Posterior vena cava (tissue), 2 donors: ENCODE measurements around the gene TRAPPC6A. TPM values are rescaled to one million over a fixed set of nuclear protein-coding genes. Genes with fewer than 3 reads are reported as not detected.

Experiments
- DNase-seq: peaks from one replicate; pipeline ENCODE4 v3.0.0-alpha.2; 2020; ENCODE audit warnings: low spot score
- intact Hi-C, 2 donors: fragments of 100-400 bp; cut with DNase I; formaldehyde crosslinking; loops; one replicate each; pipeline versions ENCODE4 v1.14.1 to v1.14.2; 2022 to 2023
- total RNA-seq, 2 donors: library from RNA; stranded (reverse); fragmentation: NEBNext Ultra II Directional; extraction: Animal tissue kit (Norgen Biotek cat#: 25700); gene quantifications; one replicate each; pipeline ENCODE4 v1.2.1, GENCODE V29; 2021
- donor health status: DM: yes; HTN: yes; CAD: no.
- donor health status: DM: yes; HTN: yes; CAD: no.

Gene TRAPPC6A
- total RNA-seq, 2 donors from 2014 or later, result 6.5 to 7.7 TPM

GRCh38 chr19:45152504-45153338 is 25.3 kb downstream of the TRAPPC6A start:
- DNase-seq, result no peak
- intact Hi-C loops, result no loop called here

GRCh38 chr19:45151821-45152503 is 26.1 kb downstream of the TRAPPC6A start:
- intact Hi-C loops, result no loop called here
- no peak for DNase-seq

GRCh38 chr19:45151320-45151719 is 26.7 kb downstream of the TRAPPC6A start:
- intact Hi-C loops, result no loop called here
- DNase-seq, result no peak

- DNase-seq, result no peak
- intact Hi-C loops, result no loop called here
These were observed 27.2 kb downstream of the TRAPPC6A start for GRCh38 chr19:45150751-45151281.

GRCh38 chr19:45150180-45150579 is 27.9 kb downstream of the TRAPPC6A start:
- no peak for DNase-seq
- intact Hi-C loops, result no loop called here

- intact Hi-C loops, result no loop called here
These were observed 28.9 kb downstream of the TRAPPC6A start for GRCh38 chr19:45149129-45149528.

GRCh38 chr19:45147835-45148676 is 30.0 kb downstream of the TRAPPC6A start:
- intact Hi-C loops, result no loop called here
- no peak for DNase-seq

More at GRCh38 chr19:45149129-45149528, 28.9 kb downstream of the TRAPPC6A start:
- no peak for DNase-seq

GRCh38 chr19:45146741-45147205 is 31.3 kb downstream of the TRAPPC6A start:
- intact Hi-C loops, result no loop called here
- DNase-seq, result no peak

GRCh38 chr19:45146251-45146650 is 31.8 kb downstream of the TRAPPC6A start:
- no peak for DNase-seq
- intact Hi-C loops, result no loop called here

- intact Hi-C loops, result no loop called here
- no peak for DNase-seq
These were observed 32.5 kb downstream of the TRAPPC6A start for GRCh38 chr19:45145270-45146189.

- intact Hi-C loops, result no loop called here
- DNase-seq, result no peak
These were observed 33.4 kb downstream of the TRAPPC6A start for GRCh38 chr19:45144431-45145269.

GRCh38 chr19:45142726-45143110 is 35.3 kb downstream of the TRAPPC6A start:
- intact Hi-C loops, result no loop called here
- no peak for DNase-seq

- DNase-seq, result no peak
- intact Hi-C loops, result no loop called here
These were observed 35.9 kb downstream of the TRAPPC6A start for GRCh38 chr19:45142016-45142725.

- DNase-seq, result no peak
These were observed 36.7 kb downstream of the TRAPPC6A start for GRCh38 chr19:45141203-45141900.

GRCh38 chr19:45140533-45140932 is 37.5 kb downstream of the TRAPPC6A start:
- intact Hi-C loops, result no loop called here

More at GRCh38 chr19:45141203-45141900, 36.7 kb downstream of the TRAPPC6A start:
- intact Hi-C loops, result no loop called here

GRCh38 chr19:45140144-45140503 is 37.9 kb downstream of the TRAPPC6A start:
- intact Hi-C loops, result no loop called here

More at GRCh38 chr19:45140533-45140932, 37.5 kb downstream of the TRAPPC6A start:
- DNase-seq, result no peak

More at GRCh38 chr19:45140144-45140503, 37.9 kb downstream of the TRAPPC6A start:
- no peak for DNase-seq
